Activated CD4-positive, alpha-beta memory T cell treated with anti-CD3 and anti-CD28 coated beads for 36 hours (primary cell): Measurements from ENCODE around the gene LZTFL1. TPM values are rescaled to one million over a fixed set of nuclear protein-coding genes. Genes with fewer than 3 reads are reported as not detected.

ENCODE experiments used
- CTCF ChIA-PET: fragments of 350-600 bp; sonication (Branson Sonifier 250); formaldehyde crosslinking; loops from one replicate; lab custom pipeline; 2021; ENCODE audit warnings: antibody characterized with exemption, inconsistent platforms; lab: Charles Lee
- POLR2A ChIA-PET: fragments of 350-600 bp; sonication (Branson Sonifier 250); formaldehyde crosslinking; loops from one replicate; lab custom pipeline; 2021; ENCODE audit warnings: antibody characterized with exemption; lab: Charles Lee
- DNase-seq: peaks from one replicate; pipeline ENCODE4 v3.0.0-alpha.2; 2020
- H3K27ac Mint-ChIP-seq: one replicate; pipeline ENCODE4 v1.8.0; 2021; ENCODE audit warnings: mixed read lengths
- H3K27me3 Mint-ChIP-seq: one replicate; pipeline ENCODE4 v1.8.0; 2021; ENCODE audit warnings: mixed read lengths
- H3K36me3 Mint-ChIP-seq: one replicate; pipeline ENCODE4 v1.8.0; 2021; ENCODE audit warnings: mixed read lengths
- H3K4me1 Mint-ChIP-seq: one replicate; pipeline ENCODE4 v1.8.0; 2021; ENCODE audit warnings: low read depth, mixed read lengths
- H3K4me3 Mint-ChIP-seq: one replicate; pipeline ENCODE4 v1.8.0; 2021; ENCODE audit warnings: mild to moderate bottlenecking, mixed read lengths
- H3K9me3 Mint-ChIP-seq: one replicate; pipeline ENCODE4 v1.8.0; 2021; ENCODE audit warnings: mixed read lengths
- intact Hi-C: fragments of 100-400 bp; cut with micrococcal nuclease; formaldehyde crosslinking; loops from one replicate; pipeline ENCODE4 v1.15.1; 2023
- total RNA-seq, 2 experiments: library from RNA; stranded (reverse); gene quantifications; one replicate each; pipeline ENCODE4 v1.2.3, GENCODE V29; 2021

Gene LZTFL1
- total RNA-seq, 2 experiments from 2014 or later: 3.9 to 6.4 TPM

GRCh38 chr3:45832699-45833098 is 9.2 kb downstream of the LZTFL1 start:
- no peaks in the 10 kb centered on the region for H3K9me3 Mint-ChIP-seq
- CTCF ChIA-PET: interaction anchor here (0.7 to 2.0 kb wide), 5 partner anchors 9 to 172 kb away, joined by 3 to 7 read pairs (median 3); no protein-coding TSS in a partner anchor
- no peaks in the 10 kb centered on the region for H3K27me3 Mint-ChIP-seq
- peaks cover 3% of the 10 kb centered on the region for H3K4me1 Mint-ChIP-seq
- H3K4me3 Mint-ChIP-seq: no peak overlapping the region
- POLR2A ChIA-PET: no interaction called here
- DNase-seq: no peak
- H3K36me3 Mint-ChIP-seq: peaks cover 17% of the 10 kb centered on the region
- intact Hi-C loops: loop anchor here (1.0 kb wide), 1 partner anchor 70 kb away; no protein-coding TSS in a partner anchor
- H3K27ac Mint-ChIP-seq: no peak overlapping the region

GRCh38 chr3:45830121-45830520 is 11.8 kb downstream of the LZTFL1 start:
- Mint-ChIP-seq H3K27ac (no peak overlapping the region), H3K4me1 (peaks cover 7% of the 10 kb centered on the region), H3K9me3 (no peaks in the 10 kb centered on the region), H3K27me3 (no peaks in the 10 kb centered on the region), H3K36me3 (peaks cover 17% of the 10 kb centered on the region), H3K4me3 (no peak overlapping the region)
- intact Hi-C loops: no loop called here
- POLR2A ChIA-PET: no interaction called here
- DNase-seq: no peak
- CTCF ChIA-PET: interaction anchor here (0.6 to 1.1 kb wide), 3 partner anchors 11 to 107 kb away, joined by 3 to 6 read pairs (median 3); no protein-coding TSS in a partner anchor

DNA sequence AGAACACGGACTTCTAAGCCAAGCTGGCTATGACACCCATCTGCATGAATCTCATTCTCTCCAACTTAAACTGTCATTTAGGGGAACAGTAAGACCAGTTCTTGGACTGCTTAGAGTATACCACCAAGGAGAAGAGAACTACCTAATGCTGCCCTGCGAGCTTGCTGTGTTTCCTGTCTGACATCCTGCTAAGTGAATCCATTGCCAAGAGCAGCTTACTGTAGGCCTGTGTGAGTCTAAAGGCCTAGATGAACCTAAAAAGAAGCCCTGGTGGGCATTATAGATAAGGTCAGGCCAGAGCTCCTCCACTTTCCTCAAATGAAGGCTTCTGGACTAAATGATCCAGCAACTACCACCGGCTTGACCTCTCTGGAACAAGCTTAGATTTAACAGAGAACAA is 15.0 kb downstream of the LZTFL1 start:
- ChIA-PET CTCF (interaction anchor here (1.3 kb wide), 2 partner anchors 102 to 103 kb away, joined by 3 to 4 read pairs; no protein-coding TSS in a partner anchor), POLR2A (no interaction called here)
- Mint-ChIP-seq H3K36me3 (peaks cover 10% of the 10 kb centered on the region), H3K27me3 (no peaks in the 10 kb centered on the region), H3K9me3 (no peaks in the 10 kb centered on the region), H3K4me1 (peaks cover 7% of the 10 kb centered on the region), H3K27ac (no peak overlapping the region), H3K4me3 (no peak overlapping the region)
- intact Hi-C loops: no loop called here
- no peak for DNase-seq

- H3K27ac Mint-ChIP-seq: no peak overlapping the region
- intact Hi-C loops: no loop called here
- H3K4me1 Mint-ChIP-seq: peaks cover 5% of the 10 kb centered on the region
- ChIA-PET CTCF (interaction anchor here (1.1 to 1.3 kb wide), 2 partner anchors 15 to 103 kb away, joined by 3 to 5 read pairs; no protein-coding TSS in a partner anchor), POLR2A (no interaction called here)
- H3K4me3 Mint-ChIP-seq: no peak overlapping the region
- H3K9me3 Mint-ChIP-seq: no peaks in the 10 kb centered on the region
- DNase-seq: no peak
- peaks cover 7% of the 10 kb centered on the region for H3K36me3 Mint-ChIP-seq
- no peaks in the 10 kb centered on the region for H3K27me3 Mint-ChIP-seq
These were observed 15.6 kb downstream of the LZTFL1 start for GRCh38 chr3:45826321-45826720.

DNA sequence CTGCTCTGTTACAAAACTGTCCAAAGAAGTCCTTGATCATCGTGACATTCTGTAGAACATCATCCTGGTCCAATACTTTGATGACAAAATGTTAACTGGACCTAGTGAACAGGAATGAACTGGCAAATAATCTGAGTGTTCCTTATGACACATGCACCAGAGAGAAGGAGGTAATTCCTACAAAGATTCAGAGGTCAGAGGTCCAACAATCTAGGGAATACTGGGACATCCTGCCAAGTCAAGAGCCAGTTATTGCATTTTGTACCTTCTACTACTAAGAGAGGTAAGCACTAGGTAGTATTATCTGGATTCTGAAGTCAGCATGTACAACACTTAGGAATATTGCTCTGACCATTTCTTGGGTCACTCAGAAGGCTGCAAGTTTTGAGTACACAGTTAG is 20.8 kb downstream of the LZTFL1 start:
- Mint-ChIP-seq H3K36me3 (peaks cover 4% of the 10 kb centered on the region), H3K4me1 (peaks cover 8% of the 10 kb centered on the region), H3K27me3 (no peaks in the 10 kb centered on the region), H3K9me3 (no peaks in the 10 kb centered on the region), H3K27ac (no peak overlapping the region), H3K4me3 (no peak overlapping the region)
- CTCF ChIA-PET: no interaction called here
- no peak for DNase-seq
- POLR2A ChIA-PET: no interaction called here
- intact Hi-C loops: no loop called here

GRCh38 chr3:45819543-45819942 is 22.4 kb downstream of the LZTFL1 start:
- peaks cover 8% of the 10 kb centered on the region for H3K4me1 Mint-ChIP-seq
- no peaks in the 10 kb centered on the region for H3K27me3 Mint-ChIP-seq
- ChIA-PET CTCF (no interaction called here), POLR2A (no interaction called here)
- no peaks in the 10 kb centered on the region for H3K9me3 Mint-ChIP-seq
- no peak overlapping the region for H3K4me3 Mint-ChIP-seq
- intact Hi-C loops: no loop called here
- no peak for DNase-seq
- H3K36me3 Mint-ChIP-seq: peaks cover 4% of the 10 kb centered on the region
- no peak overlapping the region for H3K27ac Mint-ChIP-seq

DNA sequence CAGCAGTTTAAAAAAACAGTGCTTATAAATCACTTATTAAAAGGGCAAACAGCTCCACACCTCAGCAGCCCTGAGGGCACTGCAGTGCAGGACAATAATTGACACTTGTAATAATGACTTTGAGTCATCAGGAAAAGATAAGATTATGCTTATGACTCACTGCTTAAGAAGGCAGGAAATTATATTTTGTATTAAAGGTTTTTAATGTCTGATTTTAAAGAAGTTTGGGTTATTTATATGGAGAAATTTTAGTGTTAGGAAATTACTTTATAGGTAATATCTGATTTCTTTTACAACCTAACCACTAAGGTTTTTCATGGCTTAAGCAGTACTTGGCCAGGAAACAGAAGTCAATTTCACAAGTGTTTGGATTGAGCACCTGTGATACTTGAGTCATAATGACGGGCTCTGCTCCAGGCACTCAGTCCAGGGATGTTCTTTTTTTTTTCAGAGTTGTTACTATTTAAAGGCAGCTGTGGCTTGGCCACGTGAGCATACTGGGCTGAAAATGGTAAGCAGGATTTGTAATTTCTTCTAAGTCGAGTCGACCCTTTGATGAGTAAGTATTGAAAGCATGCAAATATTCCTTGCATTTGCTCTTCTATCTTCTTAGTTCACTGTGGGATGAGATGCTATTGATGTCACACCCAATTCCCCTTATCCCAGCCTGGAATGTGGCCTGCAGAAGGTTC is 23.9 kb downstream of the LZTFL1 start:
- Mint-ChIP-seq H3K9me3 (no peaks in the 10 kb centered on the region), H3K4me1 (peaks cover 8% of the 10 kb centered on the region), H3K27ac (no peak overlapping the region), H3K27me3 (no peaks in the 10 kb centered on the region), H3K36me3 (peaks cover 4% of the 10 kb centered on the region), H3K4me3 (no peak overlapping the region)
- POLR2A ChIA-PET: no interaction called here
- intact Hi-C loops: no loop called here
- DNase-seq: no peak
- CTCF ChIA-PET: no interaction called here

- Mint-ChIP-seq H3K4me1 (peaks cover 8% of the 10 kb centered on the region), H3K4me3 (no peak overlapping the region), H3K36me3 (peaks cover 4% of the 10 kb centered on the region), H3K27me3 (no peaks in the 10 kb centered on the region), H3K27ac (no peak overlapping the region), H3K9me3 (no peaks in the 10 kb centered on the region)
- intact Hi-C loops: no loop called here
- DNase-seq: no peak
- ChIA-PET CTCF (no interaction called here), POLR2A (no interaction called here)
These were observed 25.4 kb downstream of the LZTFL1 start for GRCh38 chr3:45816544-45816943.

GRCh38 chr3:45814322-45814721 is 27.6 kb downstream of the LZTFL1 start:
- CTCF ChIA-PET: no interaction called here
- intact Hi-C loops: no loop called here
- Mint-ChIP-seq H3K4me3 (no peak overlapping the region), H3K27ac (no peak overlapping the region), H3K27me3 (no peaks in the 10 kb centered on the region), H3K4me1 (peaks cover 8% of the 10 kb centered on the region), H3K36me3 (peaks cover 9% of the 10 kb centered on the region), H3K9me3 (no peaks in the 10 kb centered on the region)
- DNase-seq: no peak
- POLR2A ChIA-PET: no interaction called here

GRCh38 chr3:45807681-45808540 is 34.0 kb downstream of the LZTFL1 start:
- H3K27ac Mint-ChIP-seq: no peak overlapping the region
- no peak overlapping the region for H3K4me3 Mint-ChIP-seq
- DNase-seq: no peak
- peaks cover 6% of the 10 kb centered on the region for H3K4me1 Mint-ChIP-seq
- H3K27me3 Mint-ChIP-seq: no peaks in the 10 kb centered on the region
- CTCF ChIA-PET: interaction anchor here (0.9 kb wide), 1 partner anchor 279 kb away, joined by 3 read pairs; no protein-coding TSS in a partner anchor
- H3K9me3 Mint-ChIP-seq: no peaks in the 10 kb centered on the region
- intact Hi-C loops: no loop called here
- POLR2A ChIA-PET: no interaction called here
- peaks cover 5% of the 10 kb centered on the region for H3K36me3 Mint-ChIP-seq

- Mint-ChIP-seq H3K36me3 (peaks cover 5% of the 10 kb centered on the region), H3K4me1 (peaks cover 6% of the 10 kb centered on the region), H3K27ac (no peak overlapping the region), H3K9me3 (no peaks in the 10 kb centered on the region), H3K4me3 (no peak overlapping the region), H3K27me3 (no peaks in the 10 kb centered on the region)
- CTCF ChIA-PET: interaction anchor here (0.9 kb wide), 1 partner anchor 280 kb away, joined by 3 read pairs; no protein-coding TSS in a partner anchor
- POLR2A ChIA-PET: no interaction called here
- intact Hi-C loops: no loop called here
- no peak for DNase-seq
These were observed 34.8 kb downstream of the LZTFL1 start for GRCh38 chr3:45807133-45807532.

DNA sequence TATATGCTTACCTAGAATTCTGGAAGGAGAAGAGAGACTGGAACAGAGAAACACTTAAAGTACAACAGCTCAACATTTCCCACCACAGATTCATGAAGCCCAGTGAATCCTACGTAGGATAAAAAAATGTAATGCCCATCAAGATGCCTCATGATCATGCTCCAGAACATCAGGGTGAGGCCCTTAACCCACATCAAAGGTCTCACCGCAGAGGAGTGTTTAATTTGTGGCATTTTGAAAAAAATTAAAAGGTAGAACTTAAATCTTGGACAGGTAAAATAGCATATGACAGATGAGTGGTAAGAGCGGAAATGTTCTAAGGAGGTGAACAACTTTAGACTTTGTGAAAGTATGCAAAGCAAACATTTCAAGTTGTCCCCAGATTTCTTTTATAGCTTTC is 35.8 kb downstream of the LZTFL1 start:
- intact Hi-C loops: no loop called here
- Mint-ChIP-seq H3K36me3 (no peaks in the 10 kb centered on the region), H3K27ac (no peak overlapping the region), H3K9me3 (no peaks in the 10 kb centered on the region), H3K4me3 (no peak overlapping the region), H3K4me1 (peaks cover 6% of the 10 kb centered on the region), H3K27me3 (no peaks in the 10 kb centered on the region)
- POLR2A ChIA-PET: no interaction called here
- no peak for DNase-seq
- CTCF ChIA-PET: interaction anchor here (1.0 to 1.3 kb wide), 2 partner anchors 46 to 295 kb away, joined by 3 read pairs; no protein-coding TSS in a partner anchor
